ENCODE measurements around the gene LAMB3.

The LAMB3 gene

DNA sequence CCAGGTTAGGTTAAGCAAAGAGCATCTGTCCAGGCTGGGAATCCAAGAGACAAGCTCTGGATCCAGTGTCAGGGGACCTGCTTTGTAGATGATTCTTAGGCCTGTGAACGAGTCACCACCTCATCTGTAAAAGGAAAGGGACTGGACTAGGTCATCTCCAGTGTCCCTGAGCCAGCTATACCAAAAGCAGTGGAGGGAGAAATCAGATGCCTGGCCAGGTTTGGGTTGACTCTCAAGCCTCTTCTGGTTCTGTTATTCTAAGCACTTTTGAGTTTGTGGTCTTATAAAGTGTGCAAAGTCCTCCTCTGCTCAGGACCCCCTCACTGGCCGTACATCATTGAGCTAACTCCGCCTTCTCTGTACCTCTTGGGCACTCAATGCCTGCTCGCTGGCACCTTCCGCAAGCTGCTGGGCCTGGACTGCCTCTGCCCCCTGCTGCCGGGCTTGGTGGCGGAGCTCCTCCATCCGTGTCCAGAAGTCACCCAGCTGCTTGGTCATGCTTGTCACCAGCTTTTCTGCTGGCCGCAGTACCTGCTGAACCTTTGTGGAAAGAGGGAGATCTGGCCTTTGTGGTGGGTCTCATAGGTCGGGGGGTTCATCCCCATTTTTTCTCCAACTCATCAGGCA is 35.1 kb downstream of the LAMB3 start:
- no peak for DNase-seq

DNA sequence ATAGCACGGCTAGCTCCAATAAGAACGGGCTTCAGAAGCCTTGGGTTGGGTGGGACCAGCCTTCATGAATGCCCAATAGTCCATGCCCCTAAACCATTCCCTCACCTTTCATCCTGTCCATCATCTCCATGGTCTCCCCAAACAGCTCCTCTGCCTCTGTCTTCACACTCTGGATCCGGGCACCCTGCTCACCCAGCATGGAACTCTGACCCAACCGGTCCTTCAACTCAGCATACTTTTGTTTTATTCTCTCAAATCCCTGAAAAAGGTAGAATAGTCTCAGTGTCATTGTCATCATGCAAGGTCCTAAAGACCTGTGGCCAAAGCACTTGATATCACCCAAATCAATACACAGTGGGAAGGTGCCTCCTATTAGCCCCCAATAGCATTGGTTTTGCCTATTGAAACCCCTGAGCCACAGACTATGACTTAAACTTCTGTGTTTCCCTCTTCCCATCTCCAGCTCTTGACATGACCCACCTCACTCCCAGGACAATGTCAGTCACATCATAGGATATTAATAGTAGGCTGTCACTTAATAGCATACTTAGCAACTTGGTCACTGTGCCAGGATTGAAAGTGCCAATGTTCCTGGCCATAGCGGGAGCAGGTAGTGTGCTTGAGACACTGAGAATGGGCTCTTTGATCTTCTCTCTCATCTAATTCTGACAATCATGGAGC is 35.7 kb downstream of the LAMB3 start:
- no peak for DNase-seq

DNA sequence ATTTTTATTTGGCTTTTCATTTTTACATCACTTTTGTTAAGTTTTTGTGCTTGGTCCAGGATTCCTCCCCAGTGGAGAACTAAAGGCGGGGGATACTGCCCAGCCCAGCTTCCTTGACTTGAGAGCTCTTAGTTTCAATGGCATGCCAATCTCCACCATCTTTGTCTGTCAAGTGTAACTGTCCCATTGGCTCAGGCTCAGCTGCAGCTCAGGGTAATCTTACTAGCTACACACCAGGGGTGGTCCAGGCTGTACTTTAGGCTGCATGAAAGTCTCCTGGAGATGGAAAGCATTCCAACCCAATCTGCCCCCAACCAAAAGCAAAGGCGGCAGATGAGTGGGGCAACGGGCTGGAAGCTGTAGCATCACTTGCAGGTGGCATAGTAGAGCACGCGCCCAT is 37.3 kb downstream of the LAMB3 start:
- DNase-seq: no peak

DNA sequence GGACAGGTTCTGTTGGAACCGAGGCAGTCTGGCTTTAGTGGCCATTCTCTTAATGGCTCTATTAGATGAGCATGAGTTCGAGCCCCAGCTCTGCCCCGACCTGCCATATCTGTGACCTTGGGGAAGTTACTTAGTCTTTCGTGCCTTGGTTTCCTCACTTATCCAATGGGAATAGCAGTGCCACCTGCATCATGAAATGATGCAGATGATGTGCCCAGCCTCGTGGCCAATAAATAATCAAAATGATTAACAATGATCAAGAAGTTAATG is 38.1 kb downstream of the LAMB3 start:
- DNase-seq: no peak

DNA sequence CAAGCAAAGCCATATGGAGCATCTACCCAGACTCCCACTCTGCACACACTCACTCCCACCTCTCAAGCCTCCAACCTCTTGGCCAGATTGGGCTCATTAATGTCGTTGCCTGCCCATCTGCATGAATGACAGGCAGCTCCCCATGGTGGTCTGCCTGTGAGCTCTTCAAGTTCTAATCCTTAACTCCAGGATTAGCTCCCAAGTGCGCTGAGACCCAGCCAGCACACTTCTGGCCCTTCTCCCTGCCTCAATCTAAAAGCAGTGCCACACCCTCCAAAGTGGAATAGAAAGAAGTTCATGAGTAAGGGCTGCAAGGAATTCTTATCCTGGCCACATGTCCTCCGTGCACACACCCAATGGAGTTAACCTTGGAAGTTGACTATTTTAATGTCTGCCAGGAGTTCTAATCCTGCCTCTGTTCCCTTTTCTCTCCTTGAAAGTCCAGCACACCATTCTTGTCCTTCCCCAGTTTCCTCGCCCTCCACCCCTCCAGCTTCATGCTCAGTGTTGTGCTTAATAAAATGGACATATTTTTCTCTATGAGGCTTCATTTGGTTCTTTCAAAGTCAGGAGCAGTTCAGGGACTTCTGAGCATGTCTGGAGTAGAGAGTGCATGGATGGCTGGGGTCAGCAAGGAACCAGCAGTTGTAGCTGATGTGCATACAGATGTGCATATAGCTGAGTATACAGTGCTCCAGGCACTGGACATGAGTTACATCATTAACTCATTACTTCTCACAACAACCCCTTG is 38.6 kb downstream of the LAMB3 start:
- no peak for DNase-seq

DNA sequence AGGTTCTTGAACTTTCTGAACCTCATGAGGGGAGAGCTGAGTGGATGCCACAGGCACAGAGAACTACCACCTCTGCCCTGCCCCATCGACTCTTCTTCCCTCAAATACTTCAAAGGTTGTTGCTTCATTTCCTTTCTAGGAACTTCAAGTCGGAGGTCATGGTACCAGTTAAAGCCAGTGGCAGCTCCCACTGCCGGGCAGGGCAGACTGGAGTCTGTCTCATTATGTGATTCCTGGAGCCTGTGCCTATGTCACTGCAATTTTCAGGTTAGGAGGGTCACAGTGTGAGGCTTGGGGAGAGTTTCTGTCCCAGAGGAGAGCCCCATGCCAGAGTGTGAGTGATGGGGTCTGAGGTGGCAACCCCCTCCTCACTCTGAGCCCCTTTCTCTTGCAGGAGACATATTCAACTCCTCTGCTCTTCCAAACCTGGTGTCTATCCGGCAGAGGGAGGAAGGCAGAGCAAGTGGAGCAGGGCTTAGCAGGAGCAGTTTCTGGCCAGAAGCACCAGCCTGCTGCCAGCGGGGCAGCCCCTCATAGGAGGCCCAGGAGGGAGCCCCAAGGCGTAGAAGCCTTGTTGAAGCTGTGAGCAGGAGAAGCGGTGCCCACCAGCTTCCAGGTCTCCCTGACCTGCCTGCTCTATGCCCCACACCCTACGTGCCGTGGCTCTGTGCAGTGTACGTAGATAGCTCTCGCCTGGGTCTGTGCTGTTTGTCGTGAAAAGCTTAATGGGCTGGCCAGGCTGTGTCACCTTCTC is 39.4 kb downstream of the LAMB3 start:
- DNase-seq: peak; percentile 48 to 52

DNA sequence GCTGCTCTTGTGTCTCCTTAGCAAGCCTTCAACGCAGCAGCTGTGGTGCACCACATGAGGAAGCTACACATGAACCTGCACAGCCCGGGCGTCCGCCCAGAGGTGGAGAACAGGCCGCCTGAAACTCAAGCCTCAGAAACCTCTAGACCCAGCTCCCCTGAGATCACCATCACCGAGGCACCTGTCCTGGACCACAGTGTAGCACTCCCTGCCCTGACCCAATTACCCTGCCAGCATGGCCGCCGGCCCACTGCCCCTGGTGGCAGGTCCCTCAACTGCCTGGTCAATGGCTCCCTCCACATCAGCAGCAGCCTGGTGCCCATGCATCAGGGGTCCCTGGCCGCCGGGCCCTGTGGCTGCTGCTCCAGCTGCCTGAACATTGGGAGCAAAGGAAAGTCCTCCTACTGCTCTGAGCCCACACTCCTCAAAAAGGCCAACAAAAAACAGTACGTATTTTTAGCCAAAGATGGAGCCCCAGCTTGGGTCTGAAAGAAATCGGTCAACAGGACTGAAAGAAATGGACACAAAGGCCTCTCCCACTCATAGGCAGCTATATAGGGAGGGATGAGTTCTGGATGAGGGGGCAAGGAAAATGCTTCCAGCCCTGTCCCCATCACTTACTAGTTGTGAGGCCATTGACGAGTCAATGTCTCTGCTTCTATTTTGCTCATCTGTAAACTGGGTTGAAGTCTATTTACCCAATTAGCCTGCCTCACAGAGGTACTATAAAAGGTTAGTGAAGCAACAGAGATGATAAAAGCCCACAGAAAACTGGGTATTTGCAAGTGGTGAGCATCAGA is 40.3 kb downstream of the LAMB3 start:
- DNase-seq: no peak

DNA sequence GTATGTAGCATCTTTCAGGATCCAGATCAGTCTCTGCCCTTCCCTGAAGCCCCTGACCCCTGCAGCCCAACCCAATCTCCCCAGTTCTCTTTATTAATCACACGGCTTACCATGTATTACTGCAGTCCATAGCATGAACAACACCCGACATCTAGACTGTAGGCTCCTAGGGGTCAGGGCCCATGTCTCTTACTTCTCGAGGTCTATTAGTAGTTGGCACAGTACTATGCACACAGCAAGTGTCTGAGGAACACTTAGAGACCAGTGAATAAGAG is 41.7 kb downstream of the LAMB3 start:
- no peak for DNase-seq

DNA sequence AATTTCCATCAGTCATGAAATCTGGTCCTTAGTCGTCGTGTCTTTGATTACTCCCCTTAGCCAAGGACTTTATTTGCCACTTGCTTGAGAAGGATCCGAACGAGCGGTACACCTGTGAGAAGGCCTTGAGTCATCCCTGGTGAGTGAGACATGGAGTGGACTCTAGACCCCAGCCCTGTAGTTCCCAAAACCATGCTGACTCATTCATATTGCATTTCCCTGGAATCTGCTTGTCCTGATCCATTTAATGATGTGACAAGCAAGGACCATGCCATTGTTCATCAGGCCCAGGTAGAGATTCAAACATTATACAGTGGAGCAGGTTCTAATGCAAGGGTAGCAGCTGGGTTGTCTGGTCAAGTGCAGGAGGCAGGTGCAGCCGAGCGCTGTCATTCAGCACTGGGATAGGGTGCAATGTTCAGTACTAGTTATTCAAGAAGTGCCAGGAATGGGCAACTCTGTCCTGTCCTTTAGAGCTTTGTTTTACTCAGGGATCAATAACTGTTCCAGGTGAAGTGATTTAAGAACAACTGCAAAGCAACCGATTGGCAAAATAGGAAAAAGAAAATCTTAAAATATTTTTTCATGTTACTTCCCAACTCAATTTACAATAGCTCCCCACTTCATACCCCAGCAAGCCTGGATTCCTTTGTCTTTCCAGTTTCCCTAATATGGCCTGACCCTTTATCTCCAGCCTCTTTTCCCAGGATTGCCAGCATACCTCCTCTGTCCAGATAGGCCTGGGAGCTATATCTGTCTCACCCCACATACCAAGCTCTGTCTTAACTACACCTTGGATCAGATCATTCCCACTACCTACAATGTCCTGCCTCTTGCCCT is 42.2 kb downstream of the LAMB3 start:
- no peak for DNase-seq

DNA sequence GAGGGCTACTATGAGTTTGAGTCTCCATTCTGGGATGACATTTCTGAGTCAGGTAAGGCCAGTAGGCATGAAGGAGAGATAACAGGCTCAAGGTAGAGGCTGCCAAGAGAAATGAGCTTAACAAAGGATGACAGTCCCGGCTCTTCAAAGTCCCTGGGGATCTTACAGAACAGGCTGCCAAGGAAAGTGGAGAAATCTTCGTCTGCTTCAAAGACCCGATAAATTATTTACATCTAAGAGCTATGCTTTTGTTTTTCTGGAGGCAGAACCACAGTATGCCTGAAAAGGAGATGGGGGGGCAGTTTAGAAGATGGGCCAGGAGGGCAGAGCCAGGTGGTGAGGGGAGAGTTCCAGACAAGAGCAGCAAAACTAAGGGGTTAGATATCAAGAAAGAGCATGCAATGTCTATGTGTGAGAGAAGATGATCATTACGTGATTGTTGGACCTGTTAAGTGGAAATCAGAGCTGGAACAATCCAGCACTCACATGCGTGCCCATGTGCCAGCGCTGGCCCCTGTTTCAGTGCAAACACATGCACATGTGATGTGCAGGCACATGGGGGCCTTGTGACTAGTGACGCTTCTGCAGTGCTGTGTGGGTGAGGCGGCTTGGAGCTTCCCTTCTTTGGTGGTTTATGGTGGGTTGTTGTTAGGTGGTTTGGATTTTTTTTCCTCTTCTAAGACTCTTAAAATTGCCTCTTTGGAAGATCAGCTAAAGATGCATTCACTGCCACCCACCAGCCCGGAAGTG is 43.0 kb downstream of the LAMB3 start:
- peak; percentile 75 to 95 for DNase-seq

DNA sequence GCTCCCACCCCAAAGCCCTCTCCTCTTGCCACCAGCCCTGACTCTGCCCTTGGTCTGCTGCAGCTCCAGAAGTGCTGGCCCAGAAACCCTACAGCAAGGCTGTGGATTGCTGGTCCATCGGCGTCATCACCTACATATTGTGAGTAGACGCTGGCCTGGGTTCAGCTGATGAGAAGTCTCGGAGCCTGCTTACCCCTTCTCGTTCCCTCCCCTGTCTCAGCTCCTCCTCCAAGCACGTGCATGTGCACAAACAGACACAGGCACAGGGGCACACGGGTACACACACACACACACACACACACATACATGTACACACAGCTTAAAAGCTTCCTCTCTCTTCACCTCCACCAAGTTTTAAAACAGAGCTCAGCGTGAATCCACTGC is 44.4 kb downstream of the LAMB3 start:
- DNase-seq: no peak

DNA sequence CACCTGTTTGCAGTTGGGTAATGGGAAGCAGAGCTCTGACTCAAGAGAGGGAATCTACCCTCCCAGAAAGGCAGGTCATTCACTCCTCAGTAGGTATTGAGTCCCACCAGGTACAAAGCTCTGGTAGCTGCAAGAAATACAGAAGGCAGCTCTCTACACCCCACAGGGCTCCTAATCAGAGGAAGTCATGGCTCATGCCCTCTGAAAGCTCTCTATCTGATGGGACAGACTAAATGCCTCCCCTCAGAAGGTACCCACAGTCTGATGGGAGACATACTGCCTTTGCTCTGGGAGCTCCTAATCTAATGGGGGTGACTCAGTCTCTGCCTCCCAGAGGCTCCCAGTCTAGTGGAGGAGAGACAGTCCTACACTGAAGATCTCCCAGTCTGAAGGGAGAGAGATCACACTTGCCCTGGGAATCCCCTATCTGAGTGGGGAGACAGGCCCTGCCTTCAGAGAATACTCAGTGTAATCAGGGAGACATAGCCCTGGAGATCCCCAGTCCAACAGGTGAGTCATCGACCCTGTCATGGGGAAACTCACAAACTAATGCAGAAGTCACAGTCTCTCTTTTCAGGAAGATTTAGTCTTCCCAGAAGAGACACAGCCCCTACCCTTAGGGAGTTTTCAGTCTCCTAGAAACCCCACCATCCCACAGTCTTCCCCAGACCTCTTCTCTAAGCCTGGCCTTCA is 45.0 kb downstream of the LAMB3 start:
- DNase-seq: peak; percentile 84 to 99

DNA sequence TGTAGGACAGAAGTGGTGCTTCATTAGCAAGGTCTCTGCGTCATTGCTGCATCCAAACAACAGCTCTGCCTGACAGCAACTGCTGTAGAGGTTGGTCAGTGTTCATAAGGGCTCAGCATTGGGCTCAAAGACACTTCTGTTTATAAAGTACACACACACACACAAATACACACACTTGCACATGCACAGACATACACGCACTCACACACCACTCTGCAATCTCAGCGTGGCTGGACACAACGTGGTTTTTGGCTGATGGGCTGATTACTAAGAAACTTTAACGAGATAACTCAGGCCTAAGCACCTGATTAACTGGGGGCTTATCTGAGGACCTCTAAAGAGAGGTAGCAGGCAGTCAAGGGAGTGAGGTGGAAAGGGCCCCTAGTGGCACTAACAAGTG is 48.3 kb downstream of the LAMB3 start:
- no peak for DNase-seq

DNA sequence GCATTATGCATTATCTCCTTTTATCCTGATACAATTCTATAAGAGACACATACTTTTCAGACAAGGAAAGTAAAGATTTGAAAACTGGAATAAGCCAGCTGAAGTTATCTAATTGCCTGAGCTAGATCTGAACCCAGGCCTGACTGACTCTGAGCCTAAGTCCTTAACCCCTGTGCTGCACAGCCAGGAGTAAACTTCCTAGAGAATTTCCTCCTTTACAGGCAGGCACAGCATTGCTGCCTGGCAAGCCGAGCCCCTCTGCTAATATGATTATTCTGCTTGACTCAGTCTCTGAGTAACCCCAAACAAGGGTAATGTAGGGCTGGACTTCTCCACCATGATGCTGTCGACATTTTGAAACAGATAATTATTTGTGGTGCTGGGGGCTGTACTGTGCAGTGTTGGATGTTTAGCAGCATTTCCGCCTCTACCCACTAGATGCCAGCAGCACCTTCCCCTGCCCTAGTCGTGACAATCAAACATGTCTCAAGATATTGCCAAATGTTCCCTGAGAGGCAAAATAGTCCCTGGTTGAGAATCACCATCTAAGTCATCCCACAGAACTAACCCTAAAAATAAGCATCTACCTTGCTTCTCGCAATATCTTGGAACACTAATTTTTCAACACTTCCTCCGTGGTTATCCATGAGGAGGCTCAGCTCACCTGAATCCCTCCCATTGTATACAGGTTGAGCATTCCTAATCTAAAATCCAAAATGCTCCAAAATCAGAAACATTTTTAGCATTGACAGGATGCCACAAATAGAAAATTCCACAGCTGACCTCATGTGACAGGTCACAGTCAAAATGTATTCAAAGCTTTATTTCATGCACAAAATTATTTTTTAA is 50.2 kb downstream of the LAMB3 start:
- peak; percentile 67 to 75 for DNase-seq

DNA sequence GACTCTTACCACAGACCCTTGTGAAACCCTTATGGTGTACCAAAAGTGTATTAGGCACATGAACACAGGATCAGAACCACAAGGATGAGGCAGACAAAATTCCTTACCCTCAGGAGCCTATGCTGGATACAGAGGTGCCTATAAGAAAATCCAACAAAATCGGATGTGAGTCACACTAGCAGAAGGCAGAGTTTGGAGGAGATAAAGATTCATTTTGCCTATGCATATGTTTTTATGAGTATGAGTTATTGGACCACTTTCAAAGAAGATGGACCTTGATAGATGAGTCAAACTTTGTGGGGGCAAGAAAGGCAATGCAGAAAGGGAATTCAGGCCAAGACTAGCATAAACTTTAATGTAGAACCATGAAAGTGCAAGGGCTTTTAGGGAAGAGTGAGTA is 51.7 kb downstream of the LAMB3 start:
- no peak for DNase-seq

DNA sequence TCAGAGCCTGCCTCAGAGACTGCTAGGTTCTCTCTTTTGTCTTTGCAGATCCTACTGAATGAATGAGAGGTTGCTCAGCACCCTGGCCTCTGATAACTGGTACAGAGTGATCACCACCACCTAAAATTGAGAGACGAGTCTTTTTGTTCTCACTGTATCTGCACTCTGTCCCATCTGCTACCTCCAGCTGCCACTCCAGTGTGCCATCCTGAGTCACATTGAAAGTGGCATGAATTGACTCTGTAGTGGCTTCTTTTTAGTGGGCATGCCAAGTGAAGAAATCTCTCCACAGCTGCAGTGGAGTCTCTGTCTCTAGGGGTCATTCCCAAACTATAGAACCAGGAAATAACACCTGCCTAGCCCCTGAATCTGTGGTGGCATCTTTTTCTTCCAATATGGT is 54.0 kb downstream of the LAMB3 start:
- no peak for DNase-seq

DNA sequence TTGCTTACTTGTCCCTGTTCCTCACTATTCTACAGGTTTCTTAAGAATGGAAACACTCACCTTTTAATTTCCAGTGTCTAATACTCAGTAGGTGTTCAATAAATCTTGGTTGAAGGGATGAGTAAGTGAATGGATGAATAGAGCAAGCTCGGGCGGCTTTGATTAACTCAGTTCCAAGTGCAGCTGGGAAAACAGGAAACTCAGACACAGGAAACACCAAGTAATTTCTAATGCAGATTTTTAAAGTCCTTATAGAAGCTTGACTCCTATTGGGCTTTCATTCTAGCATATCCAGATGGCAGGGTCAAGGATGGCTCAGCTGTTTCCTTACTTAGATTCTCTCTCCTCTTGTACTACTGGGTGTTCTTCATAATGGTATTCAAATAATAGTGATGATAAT is 54.7 kb downstream of the LAMB3 start:
- no peak for DNase-seq

DNA sequence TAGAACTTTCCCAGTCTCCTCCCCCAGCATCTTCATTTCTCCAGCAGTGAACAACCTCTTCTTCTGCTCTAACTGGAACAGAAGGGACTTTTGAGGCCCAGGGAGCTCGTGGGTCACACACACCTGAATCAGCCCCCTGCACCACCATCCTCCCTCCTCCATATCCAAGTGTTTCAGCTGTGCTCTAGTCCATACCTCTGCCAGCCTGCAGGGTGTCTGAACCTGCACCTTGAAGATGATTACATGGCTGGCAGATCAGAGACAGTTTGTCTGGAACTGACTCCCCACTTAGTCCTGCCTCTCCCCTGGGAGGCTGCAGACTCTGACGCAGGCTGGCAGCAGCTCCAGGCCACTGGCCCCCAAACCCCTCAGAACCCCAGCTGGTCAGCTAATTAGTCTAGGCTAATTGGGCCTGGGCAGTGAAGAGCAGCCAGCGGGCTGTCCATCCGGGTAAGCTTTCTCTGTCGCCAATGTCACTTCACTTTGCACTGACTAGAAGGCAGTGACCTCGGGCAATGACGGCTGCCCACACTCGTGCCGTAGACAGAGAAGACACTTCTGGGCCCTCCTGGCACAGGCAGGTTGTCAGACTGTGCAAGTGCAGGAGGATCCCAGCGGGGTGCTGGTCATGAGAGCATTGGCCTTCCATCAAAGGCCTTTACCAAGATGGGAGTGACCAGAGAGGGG is 56.5 kb downstream of the LAMB3 start:
- DNase-seq: no peak

DNA sequence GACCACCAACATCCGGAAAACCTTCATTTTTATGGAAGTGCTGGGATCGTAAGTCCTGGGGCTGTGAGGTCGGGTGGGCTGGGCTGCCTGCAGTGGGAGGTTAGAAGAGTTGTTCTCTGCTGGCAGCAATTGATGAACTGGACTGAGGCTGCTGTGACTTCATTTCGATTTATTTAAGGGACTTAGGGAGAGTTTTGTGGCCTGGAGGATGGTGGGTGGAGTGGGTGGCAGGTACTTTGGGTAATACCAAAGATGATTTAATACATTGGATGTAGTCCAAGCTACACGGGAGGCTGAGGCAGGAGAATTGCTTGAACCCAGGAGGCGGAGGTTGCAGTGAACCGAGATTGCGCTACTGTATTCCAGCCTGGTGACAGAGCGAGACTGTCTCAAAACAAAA is 57.2 kb downstream of the LAMB3 start:
- peak; percentile 17 to 50 for DNase-seq

Data from inflammatory macrophage treated with lipopolysaccharide for 1 hour (primary cell).